CD4-positive, alpha-beta T cell (primary cell): ENCODE data around the gene FAM181A. TPM values are rescaled to one million over a fixed set of nuclear protein-coding genes. Genes with fewer than 3 reads are reported as not detected.

Source experiments
- ATAC-seq: fragments of 200-7000 bp; cut with Tn5 transposase; one replicate; pipeline ENCODE4 v1.10.0; 2022; ENCODE audit warnings: mild to moderate bottlenecking; ENCODE audit not compliant: poor library complexity
- CTCF ChIA-PET: fragments of 350-600 bp; sonication (Branson Sonifier 250); formaldehyde crosslinking; loops from one replicate; lab custom pipeline; 2021; ENCODE audit warnings: antibody characterized with exemption, inconsistent platforms; lab: Charles Lee
- POLR2A ChIA-PET: fragments of 350-600 bp; sonication (Branson Sonifier 250); formaldehyde crosslinking; loops from one replicate; lab custom pipeline; 2021; ENCODE audit warnings: antibody characterized with exemption, inconsistent platforms; lab: Charles Lee
- DNase-seq, 14 experiments: peaks; one replicate each; pipeline ENCODE4 v3.0.0-alpha.2; 2013 to 2020; ENCODE audit warnings: mixed read lengths in 2 of 14
- H3K27ac ChIP-seq, 2 donors: one replicate each; pipeline versions ENCODE4 v1.5.1 to v1.7.0; 2013; ENCODE audit warnings: low read length in 2 of 2, low read depth in 1 of 2, mild to moderate bottlenecking in 1 of 2
- H3K27me3 ChIP-seq, 2 experiments: 1 replicate in 1 of 2; 2 replicates in 1 of 2; pipeline versions ENCODE4 v1.6.1 to v1.7.0; 2013; ENCODE audit warnings: low read length in 2 of 2, control low read depth in 1 of 2, mild to moderate bottlenecking in 1 of 2, moderate library complexity in 1 of 2; ENCODE audit not compliant: insufficient read depth in 2 of 2, control insufficient read depth in 1 of 2
- H3K36me3 ChIP-seq: one replicate; pipeline ENCODE4 v1.6.1; 2013; ENCODE audit warnings: low read length, control low read depth; ENCODE audit not compliant: insufficient read depth
- H3K4me1 ChIP-seq: one replicate; pipeline ENCODE4 v1.6.1; 2013; ENCODE audit warnings: low read length, control low read depth; ENCODE audit not compliant: insufficient read depth
- H3K4me3 ChIP-seq: one replicate; pipeline ENCODE4 v1.5.1; 2013; ENCODE audit warnings: mild to moderate bottlenecking, low read length, moderate library complexity
- H3K9me3 ChIP-seq, 2 experiments: 1 replicate in 1 of 2; 2 replicates in 1 of 2; pipeline versions ENCODE4 v1.6.1 to v1.7.0; 2013; ENCODE audit warnings: low read length in 2 of 2, mild to moderate bottlenecking in 2 of 2, control low read depth in 1 of 2, moderate library complexity in 1 of 2; ENCODE audit not compliant: control insufficient read depth in 1 of 2, insufficient read depth in 1 of 2
- H3K27ac Mint-ChIP-seq: one replicate; pipeline ENCODE4 v1.8.0; 2020; ENCODE audit warnings: mixed read lengths
- H3K27me3 Mint-ChIP-seq: one replicate; pipeline ENCODE4 v1.8.0; 2021; ENCODE audit warnings: mixed read lengths
- H3K36me3 Mint-ChIP-seq: one replicate; pipeline ENCODE4 v1.8.0; 2021; ENCODE audit warnings: low read depth, mixed read lengths
- H3K4me1 Mint-ChIP-seq: one replicate; pipeline ENCODE4 v1.8.0; 2021; ENCODE audit warnings: low read depth, mixed read lengths
- H3K4me3 Mint-ChIP-seq: one replicate; pipeline ENCODE4 v1.8.0; 2020; ENCODE audit warnings: mild to moderate bottlenecking, mixed read lengths
- H3K9me3 Mint-ChIP-seq: one replicate; pipeline ENCODE4 v1.8.0; 2020; ENCODE audit warnings: mixed read lengths
- CTCF ChIP-seq: fragments of 200-600 bp; IDR thresholded peaks from one replicate; pipeline ENCODE4 v1.8.0; 2022; ENCODE audit warnings: antibody characterized with exemption, mild to moderate bottlenecking
- intact Hi-C, 2 experiments: fragments of 100-400 bp; cut with DNase I in 1 of 2; cut with micrococcal nuclease in 1 of 2; formaldehyde crosslinking; loops; one replicate each; pipeline versions ENCODE4 v1.15.1 to v1.9.0; 2023 to 2025; cut with DNase I, micrococcal nuclease
- total RNA-seq, 174 experiments: library from RNA in 2 of 174; stranded (reverse) in 2 of 174; gene quantifications; one replicate each; pipeline ENCODE4 v1.2.3 and lab custom pipeline; 2021 to 2026

Gene FAM181A
- total RNA-seq, 2 experiments from 2014 or later: not detected

- CTCF ChIA-PET: no interaction called here
- DNase-seq (no peak), ATAC-seq (no peak)
- Histone ChIP-seq H3K9me3 (no peaks in the 10 kb centered on the region), H3K27me3 (no peaks in the 10 kb centered on the region), H3K27ac (no peak overlapping the region), H3K36me3 (no peaks in the 10 kb centered on the region), H3K4me3 (no peak overlapping the region), H3K4me1 (no peaks in the 10 kb centered on the region)
- POLR2A ChIA-PET: no interaction called here
- Mint-ChIP-seq H3K4me1 (no peaks in the 10 kb centered on the region), H3K36me3 (no peaks in the 10 kb centered on the region), H3K27ac (no peak overlapping the region), H3K4me3 (no peak overlapping the region), H3K9me3 (no peaks in the 10 kb centered on the region), H3K27me3 (no peaks in the 10 kb centered on the region)
- TF ChIP-seq CTCF: no peak
- intact Hi-C loops: no loop called here
Observed at GRCh38 chr14:93929048-93929535, 1.9 kb downstream of the FAM181A start.

GRCh38 chr14:93929657-93930056, 2.5 kb downstream of the FAM181A start:
- CTCF ChIA-PET: interaction anchor here (1.3 kb wide), 1 partner anchor 10 kb away, joined by 4 read pairs; no protein-coding TSS in a partner anchor
- POLR2A ChIA-PET: no interaction called here
- ATAC-seq: no peak
- no peak overlapping the region for H3K4me3 ChIP-seq
- Mint-ChIP-seq H3K4me3 (no peak overlapping the region), H3K27ac (no peak overlapping the region), H3K9me3 (no peaks in the 10 kb centered on the region), H3K36me3 (no peaks in the 10 kb centered on the region), H3K27me3 (no peaks in the 10 kb centered on the region), H3K4me1 (no peaks in the 10 kb centered on the region)
- intact Hi-C loops: no loop called here
- no peak overlapping the region for H3K27ac ChIP-seq
- no peaks in the 10 kb centered on the region for H3K4me1 ChIP-seq
- peaks cover 2% of the 10 kb centered on the region for H3K36me3 ChIP-seq
- TF ChIP-seq CTCF: no peak
- no peak for DNase-seq
- H3K27me3 ChIP-seq: no peaks in the 10 kb centered on the region
- H3K9me3 ChIP-seq: no peaks in the 10 kb centered on the region

GRCh38 chr14:93930296-93930988, 3.3 kb downstream of the FAM181A start:
- Mint-ChIP-seq H3K4me3 (no peak overlapping the region), H3K27ac (no peak overlapping the region), H3K27me3 (no peaks in the 10 kb centered on the region), H3K36me3 (no peaks in the 10 kb centered on the region), H3K9me3 (no peaks in the 10 kb centered on the region), H3K4me1 (no peaks in the 10 kb centered on the region)
- peaks cover 2% of the 10 kb centered on the region for H3K36me3 ChIP-seq
- no peaks in the 10 kb centered on the region for H3K27me3 ChIP-seq
- H3K27ac ChIP-seq: no peak overlapping the region
- H3K9me3 ChIP-seq: no peaks in the 10 kb centered on the region
- ChIA-PET CTCF (interaction anchor here (0.8 to 1.3 kb wide), 2 partner anchors 9 to 10 kb away, joined by 3 to 4 read pairs; no protein-coding TSS in a partner anchor), POLR2A (no interaction called here)
- DNase-seq: no peak
- intact Hi-C loops: no loop called here
- no peak for TF ChIP-seq CTCF
- ATAC-seq: no peak
- no peak overlapping the region for H3K4me3 ChIP-seq
- no peaks in the 10 kb centered on the region for H3K4me1 ChIP-seq
